ENCODE results near the gene SGCD.

Gene SGCD

DNA sequence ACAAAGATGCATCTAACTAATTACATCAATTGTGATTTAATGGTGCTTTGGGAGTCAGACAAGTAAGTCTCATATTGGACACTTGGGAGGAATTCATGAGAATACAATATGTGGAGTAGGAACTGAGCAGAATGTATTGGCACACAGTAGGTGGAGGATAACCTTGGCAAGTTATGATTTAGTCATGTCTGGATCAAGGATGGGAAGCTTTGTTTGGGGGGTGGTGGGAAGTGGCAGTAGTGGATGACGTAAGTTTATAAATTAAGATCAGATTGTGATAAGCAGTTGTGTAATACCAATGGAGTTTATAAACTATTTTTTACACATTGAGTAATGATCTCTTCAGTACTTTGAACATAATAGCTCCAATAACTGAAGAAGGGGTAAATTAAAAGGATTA lies 67.0 kb downstream of the SGCD start:
- no peak for DNase-seq (ENCODE audit: low read depth in 1 of 2, low spot score in 1 of 2)

DNA sequence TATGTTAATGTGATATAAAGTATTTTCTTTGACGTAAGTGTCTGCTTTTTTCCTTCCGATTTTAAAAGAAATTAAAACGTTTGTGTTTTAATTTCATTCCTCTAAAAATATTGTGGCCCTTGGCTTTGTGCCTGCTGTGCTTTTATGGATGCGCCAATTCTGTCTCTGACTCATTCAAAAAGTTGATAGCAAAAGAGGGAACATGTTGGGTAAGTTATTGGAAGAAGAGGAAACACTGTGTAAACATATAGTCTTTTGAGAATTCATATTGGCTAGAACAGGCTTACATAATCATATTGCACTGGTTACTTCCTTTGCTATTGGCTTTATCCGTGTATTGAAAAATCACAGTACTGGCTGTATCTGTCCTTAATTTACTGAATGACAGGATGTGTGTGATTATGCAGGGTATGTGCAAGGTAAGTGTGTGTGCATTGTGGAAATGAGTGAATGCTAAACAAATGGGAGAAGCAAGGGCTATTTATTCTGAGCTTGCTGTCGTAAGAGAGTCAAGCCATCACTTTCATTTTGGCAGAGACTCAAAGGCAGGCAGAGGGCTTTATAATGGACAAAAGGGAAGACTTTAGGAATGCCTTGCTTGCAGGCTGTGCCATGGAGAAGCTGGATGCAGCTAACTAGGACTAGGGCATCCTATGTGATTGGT lies 67.8 kb downstream of the SGCD start:
- TF ChIP-seq POLR2AphosphoS5 (IDR thresholded peaks at IDR 0.05; ENCODE audit: low read depth) (no peak), SPI1 (IDR thresholded peaks at IDR 0.05; ENCODE audit: borderline replicate concordance, low read depth) (no peak), GABPA (IDR thresholded peaks at IDR 0.05; ENCODE audit: low read depth) (no peak)
- TF ChIP-seq, protein P1, sequence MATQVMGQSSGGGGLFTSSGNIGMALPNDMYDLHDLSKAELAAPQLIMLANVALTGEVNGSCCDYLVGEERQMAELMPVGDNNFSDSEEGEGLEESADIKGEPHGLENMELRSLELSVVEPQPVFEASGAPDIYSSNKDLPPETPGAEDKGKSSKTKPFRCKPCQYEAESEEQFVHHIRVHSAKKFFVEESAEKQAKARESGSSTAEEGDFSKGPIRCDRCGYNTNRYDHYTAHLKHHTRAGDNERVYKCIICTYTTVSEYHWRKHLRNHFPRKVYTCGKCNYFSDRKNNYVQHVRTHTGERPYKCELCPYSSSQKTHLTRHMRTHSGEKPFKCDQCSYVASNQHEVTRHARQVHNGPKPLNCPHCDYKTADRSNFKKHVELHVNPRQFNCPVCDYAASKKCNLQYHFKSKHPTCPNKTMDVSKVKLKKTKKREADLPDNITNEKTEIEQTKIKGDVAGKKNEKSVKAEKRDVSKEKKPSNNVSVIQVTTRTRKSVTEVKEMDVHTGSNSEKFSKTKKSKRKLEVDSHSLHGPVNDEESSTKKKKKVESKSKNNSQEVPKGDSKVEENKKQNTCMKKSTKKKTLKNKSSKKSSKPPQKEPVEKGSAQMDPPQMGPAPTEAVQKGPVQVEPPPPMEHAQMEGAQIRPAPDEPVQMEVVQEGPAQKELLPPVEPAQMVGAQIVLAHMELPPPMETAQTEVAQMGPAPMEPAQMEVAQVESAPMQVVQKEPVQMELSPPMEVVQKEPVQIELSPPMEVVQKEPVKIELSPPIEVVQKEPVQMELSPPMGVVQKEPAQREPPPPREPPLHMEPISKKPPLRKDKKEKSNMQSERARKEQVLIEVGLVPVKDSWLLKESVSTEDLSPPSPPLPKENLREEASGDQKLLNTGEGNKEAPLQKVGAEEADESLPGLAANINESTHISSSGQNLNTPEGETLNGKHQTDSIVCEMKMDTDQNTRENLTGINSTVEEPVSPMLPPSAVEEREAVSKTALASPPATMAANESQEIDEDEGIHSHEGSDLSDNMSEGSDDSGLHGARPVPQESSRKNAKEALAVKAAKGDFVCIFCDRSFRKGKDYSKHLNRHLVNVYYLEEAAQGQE (IDR thresholded peaks at IDR 0.05; ENCODE audit: insufficient replicate concordance, low read depth), result no peak
- TF ChIP-seq, protein P2, sequence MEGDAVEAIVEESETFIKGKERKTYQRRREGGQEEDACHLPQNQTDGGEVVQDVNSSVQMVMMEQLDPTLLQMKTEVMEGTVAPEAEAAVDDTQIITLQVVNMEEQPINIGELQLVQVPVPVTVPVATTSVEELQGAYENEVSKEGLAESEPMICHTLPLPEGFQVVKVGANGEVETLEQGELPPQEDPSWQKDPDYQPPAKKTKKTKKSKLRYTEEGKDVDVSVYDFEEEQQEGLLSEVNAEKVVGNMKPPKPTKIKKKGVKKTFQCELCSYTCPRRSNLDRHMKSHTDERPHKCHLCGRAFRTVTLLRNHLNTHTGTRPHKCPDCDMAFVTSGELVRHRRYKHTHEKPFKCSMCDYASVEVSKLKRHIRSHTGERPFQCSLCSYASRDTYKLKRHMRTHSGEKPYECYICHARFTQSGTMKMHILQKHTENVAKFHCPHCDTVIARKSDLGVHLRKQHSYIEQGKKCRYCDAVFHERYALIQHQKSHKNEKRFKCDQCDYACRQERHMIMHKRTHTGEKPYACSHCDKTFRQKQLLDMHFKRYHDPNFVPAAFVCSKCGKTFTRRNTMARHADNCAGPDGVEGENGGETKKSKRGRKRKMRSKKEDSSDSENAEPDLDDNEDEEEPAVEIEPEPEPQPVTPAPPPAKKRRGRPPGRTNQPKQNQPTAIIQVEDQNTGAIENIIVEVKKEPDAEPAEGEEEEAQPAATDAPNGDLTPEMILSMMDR (IDR thresholded peaks at IDR 0.05; ENCODE audit: insufficient read depth, low read length), result no peak
- no peak overlapping the region for H3K4me3 ChIP-seq (replicated peaks; ENCODE audit: insufficient read depth, low read length)
- no peak overlapping the region for H3K27ac ChIP-seq (replicated peaks)
- no peak for DNase-seq (ENCODE audit: low read depth in 1 of 2, low spot score in 1 of 2)
- peaks cover 12% of the 10 kb centered on the region for H3K27me3 ChIP-seq (ENCODE audit: insufficient read depth, poor library complexity, severe bottlenecking)

More for the DNA sequence above, 67.0 kb downstream of the SGCD start:
- no peak for TF ChIP-seq POLR2AphosphoS5 (IDR thresholded peaks at IDR 0.05; ENCODE audit: low read depth)
- TF ChIP-seq, protein P2 (IDR thresholded peaks at IDR 0.05; ENCODE audit: insufficient read depth, low read length), result no peak
- no peak for TF ChIP-seq GABPA (IDR thresholded peaks at IDR 0.05; ENCODE audit: low read depth)
- TF ChIP-seq, protein P1 (IDR thresholded peaks at IDR 0.05; ENCODE audit: insufficient replicate concordance, low read depth), result no peak
- TF ChIP-seq SPI1 (IDR thresholded peaks at IDR 0.05; ENCODE audit: borderline replicate concordance, low read depth), result no peak
- H3K27ac ChIP-seq (replicated peaks), result no peak overlapping the region
- H3K4me3 ChIP-seq (replicated peaks; ENCODE audit: insufficient read depth, low read length), result no peak overlapping the region
- peaks cover 12% of the 10 kb centered on the region for H3K27me3 ChIP-seq (ENCODE audit: insufficient read depth, poor library complexity, severe bottlenecking)

DNA sequence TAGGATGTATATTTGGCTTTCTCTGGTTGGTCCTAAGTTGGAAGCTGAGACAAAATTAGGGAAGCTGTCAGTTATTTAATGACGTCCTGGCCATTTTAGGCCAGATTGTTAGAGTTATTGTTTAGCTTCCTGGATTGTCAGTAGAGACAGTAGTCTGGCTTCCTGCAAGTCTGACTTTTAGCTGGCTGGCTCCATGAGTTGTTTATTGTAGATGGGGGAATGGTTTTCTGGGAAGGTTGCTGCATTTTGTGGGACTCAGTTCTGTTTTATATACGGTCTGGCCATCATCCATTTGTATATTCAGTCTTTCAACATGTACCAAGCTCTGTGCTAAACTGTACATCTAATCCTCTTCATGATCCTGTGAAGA lies 68.3 kb downstream of the SGCD start:
- Histone ChIP-seq H3K27ac (replicated peaks) (no peak overlapping the region), H3K4me3 (replicated peaks; ENCODE audit: insufficient read depth, low read length) (no peak overlapping the region), H3K27me3 (ENCODE audit: insufficient read depth, poor library complexity, severe bottlenecking) (peaks cover 12% of the 10 kb centered on the region)
- no peak for TF ChIP-seq SPI1 (IDR thresholded peaks at IDR 0.05; ENCODE audit: borderline replicate concordance, low read depth)
- DNase-seq (ENCODE audit: low read depth in 1 of 2, low spot score in 1 of 2), result no peak

DNA sequence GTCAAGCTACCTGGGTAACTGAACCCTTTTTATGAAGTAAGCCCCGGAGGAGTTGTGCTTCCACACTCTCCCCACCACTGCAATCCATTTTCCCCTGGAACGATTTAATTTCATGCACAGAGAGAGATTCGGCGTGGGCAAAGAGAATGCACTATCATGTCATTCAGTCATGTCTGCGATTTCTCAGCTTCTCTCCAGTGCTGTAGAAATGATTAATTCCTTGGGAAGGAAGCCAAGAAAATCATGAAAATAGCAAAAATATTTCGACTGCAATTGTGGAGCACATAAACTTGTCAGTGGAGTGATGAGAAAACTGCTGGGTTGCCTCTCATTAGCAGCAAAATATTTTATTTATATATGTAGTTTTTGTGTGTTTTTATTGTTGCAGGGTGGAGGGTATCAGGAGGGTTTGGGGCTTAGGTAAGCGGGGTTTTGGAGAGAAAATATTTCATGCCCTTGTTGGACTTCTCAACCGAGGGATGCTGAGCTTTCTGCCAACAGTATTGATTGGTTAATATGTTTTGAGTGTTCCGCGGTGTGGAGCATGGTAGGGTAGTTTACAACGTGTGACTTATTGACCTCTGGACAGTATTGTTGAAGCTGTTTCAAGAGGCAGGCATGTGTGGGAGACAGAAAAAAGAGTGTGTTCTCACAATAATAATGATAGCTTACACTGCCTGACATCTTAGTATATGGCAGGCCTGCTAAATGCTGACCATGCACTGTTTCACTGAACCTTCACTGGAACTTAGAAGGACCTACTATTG lies 69.3 kb downstream of the SGCD start:
- Histone ChIP-seq H3K4me3 (replicated peaks; ENCODE audit: insufficient read depth, low read length) (no peak overlapping the region), H3K27ac (replicated peaks) (no peak overlapping the region), H3K27me3 (ENCODE audit: insufficient read depth, poor library complexity, severe bottlenecking) (peaks cover 12% of the 10 kb centered on the region)
- DNase-seq (ENCODE audit: low read depth in 1 of 2, low spot score in 1 of 2), result no peak
- TF ChIP-seq, protein P1 (IDR thresholded peaks at IDR 0.05; ENCODE audit: insufficient replicate concordance, low read depth), result no peak
- no peak for TF ChIP-seq SPI1 (IDR thresholded peaks at IDR 0.05; ENCODE audit: borderline replicate concordance, low read depth)
- TF ChIP-seq, protein P2 (IDR thresholded peaks at IDR 0.05; ENCODE audit: insufficient read depth, low read length), result no peak
- TF ChIP-seq GABPA (IDR thresholded peaks at IDR 0.05; ENCODE audit: low read depth), result no peak
- no peak for TF ChIP-seq POLR2AphosphoS5 (IDR thresholded peaks at IDR 0.05; ENCODE audit: low read depth)
